HUES64 (cell line): ENCODE measurements around the gene NRARP.

Experiments
- H3K27ac ChIP-seq: 2 replicates; pipeline ENCODE4 v1.7.0; 2013; ENCODE audit warnings: low read depth, low read length, inconsistent platforms
- H3K27me3 ChIP-seq: 2 replicates; pipeline ENCODE4 v1.6.1; 2013; ENCODE audit warnings: mild to moderate bottlenecking, low read length; ENCODE audit not compliant: insufficient read depth
- H3K36me3 ChIP-seq: 2 replicates; pipeline ENCODE4 v1.6.1; 2013; ENCODE audit warnings: mild to moderate bottlenecking, low read length; ENCODE audit not compliant: insufficient read depth
- H3K4me1 ChIP-seq: 2 replicates; pipeline ENCODE4 v1.6.1; 2013; ENCODE audit warnings: mild to moderate bottlenecking, low read length, moderate library complexity; ENCODE audit not compliant: insufficient read depth
- H3K4me3 ChIP-seq: 2 replicates; pipeline ENCODE4 v1.5.1; 2013; ENCODE audit warnings: mild to moderate bottlenecking, low read length, moderate library complexity
- H3K9ac ChIP-seq: 2 replicates; pipeline ENCODE4 v1.6.1; 2013; ENCODE audit warnings: mild to moderate bottlenecking, low read depth, low read length
- H3K9me3 ChIP-seq: 2 replicates; pipeline ENCODE4 v1.6.1; 2013; ENCODE audit warnings: low read depth, low read length; ENCODE audit not compliant: insufficient read depth
- WGBS: fragments of 150-250, 120-280 bp; methylation state at CpG from one replicate; pipeline ENCODE4 v1.1.7; 2013; ENCODE audit warnings: missing lambda C conversion rate; 5-methylcytosine and 5-hydroxymethylcytosine counted together

The NRARP gene

DNA sequence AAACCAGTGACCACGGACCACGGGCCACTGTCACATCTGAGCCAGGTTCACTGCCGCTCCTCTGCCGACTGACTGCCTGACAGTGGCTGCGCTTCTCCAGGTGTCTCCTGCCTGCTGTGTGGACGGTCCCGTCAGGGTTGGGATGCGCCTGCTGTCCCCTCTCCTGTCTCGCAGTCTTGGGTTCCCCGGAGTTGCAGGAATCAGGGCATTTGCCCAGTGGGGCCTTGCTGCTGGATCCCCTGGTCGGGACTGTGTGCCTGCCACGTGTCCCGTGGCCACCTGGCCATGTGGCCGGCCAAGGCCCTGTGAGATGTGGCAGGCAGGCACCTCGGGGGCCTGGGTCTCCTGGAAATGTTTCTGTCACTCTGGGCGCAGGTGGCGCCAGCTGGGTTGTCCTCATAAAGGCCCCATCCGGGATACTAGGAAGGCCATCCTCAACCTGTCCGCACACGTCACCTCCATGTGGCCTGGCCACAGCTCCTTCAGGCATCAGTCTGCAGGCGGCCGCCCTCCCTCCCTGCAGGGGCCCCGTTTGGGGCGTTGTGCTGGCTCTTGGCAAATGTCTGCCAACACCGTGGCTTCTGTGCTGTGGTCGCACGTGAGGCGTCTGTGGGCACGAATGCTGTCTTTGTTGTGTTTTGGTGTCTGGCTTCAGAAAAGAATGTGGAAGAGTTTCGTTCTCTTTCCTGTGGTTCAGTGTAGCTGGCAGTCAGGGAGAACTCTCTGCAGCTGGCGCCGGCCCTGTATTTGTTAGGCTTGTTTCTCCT is 31.0 kb downstream of the NRARP start:
- H3K36me3 ChIP-seq, result peaks cover 44% of the 10 kb centered on the region
- no peak overlapping the region for H3K27ac ChIP-seq

DNA sequence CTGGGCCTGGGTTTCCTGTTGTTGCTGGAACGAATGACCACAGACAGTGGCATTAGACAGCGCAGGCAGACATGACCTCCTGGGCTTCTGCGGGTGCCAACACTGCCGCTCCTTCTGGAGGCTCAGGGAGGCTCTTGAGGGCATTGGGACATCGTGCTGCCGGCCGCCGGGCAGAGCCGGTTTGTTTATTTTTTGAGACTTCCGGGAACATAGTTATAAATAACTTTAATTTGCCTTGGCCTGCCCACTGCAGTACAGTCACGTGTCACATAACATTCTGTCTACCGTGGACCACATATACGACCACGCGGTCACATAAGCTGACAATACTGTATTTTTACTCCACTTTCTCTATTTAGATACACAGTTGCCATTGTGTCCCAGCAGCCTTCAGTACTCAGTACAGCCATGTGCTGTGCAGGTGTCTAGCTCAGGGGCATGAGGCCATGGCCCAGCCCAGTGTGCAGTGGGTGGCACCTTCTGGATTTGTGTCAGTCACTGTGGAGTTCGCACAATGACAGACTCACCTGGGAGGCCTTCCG is 32.8 kb downstream of the NRARP start:
- Histone ChIP-seq H3K36me3 (peaks cover 54% of the 10 kb centered on the region), H3K4me3 (no peak overlapping the region), H3K27ac (no peak overlapping the region), H3K27me3 (no peaks in the 10 kb centered on the region), H3K9ac (no peak overlapping the region), H3K4me1 (no peaks in the 10 kb centered on the region), H3K9me3 (no peaks in the 10 kb centered on the region)
- WGBS, result 98% methylated on average over 17 of the region's 17 CpGs

More for the DNA sequence above, 31.0 kb downstream of the NRARP start:
- 94% methylated on average over 32 of the region's 32 CpGs for WGBS
- H3K27me3 ChIP-seq, result no peaks in the 10 kb centered on the region
- peaks cover 5% of the 10 kb centered on the region for H3K4me1 ChIP-seq
- no peaks in the 10 kb centered on the region for H3K9me3 ChIP-seq
- no peak overlapping the region for H3K4me3 ChIP-seq
- H3K9ac ChIP-seq, result no peak overlapping the region

DNA sequence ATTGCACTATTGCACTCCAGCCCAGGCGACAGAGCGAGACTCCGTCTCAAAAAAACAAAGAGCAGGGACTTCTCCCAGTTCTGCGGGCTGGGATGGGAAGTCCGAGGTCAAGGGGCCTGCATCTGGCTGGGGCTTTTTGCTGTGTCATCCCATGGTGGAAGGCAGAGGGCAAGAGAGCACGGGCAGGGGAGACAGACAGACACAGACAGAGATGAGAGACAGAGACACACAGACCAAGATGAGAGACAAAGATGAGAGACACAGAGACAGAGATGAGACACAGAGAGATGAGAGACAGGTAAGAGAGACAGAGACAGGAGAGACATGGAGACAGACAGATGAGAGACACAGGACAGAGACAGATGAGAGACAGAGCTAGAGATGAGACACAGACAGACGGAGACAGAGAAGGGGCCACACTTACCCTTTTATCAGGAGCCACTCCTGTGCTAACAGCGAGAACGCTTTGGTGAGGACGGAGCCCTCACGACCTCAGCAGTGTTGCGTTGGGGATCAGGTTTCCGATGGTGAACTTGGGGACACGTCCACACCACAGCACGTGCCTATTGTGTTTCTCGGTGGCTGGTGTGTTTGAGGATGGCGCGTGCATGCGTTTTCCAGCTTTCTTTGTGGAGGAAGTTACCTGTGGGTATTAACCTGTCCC is 33.4 kb downstream of the NRARP start:
- H3K27me3 ChIP-seq, result no peaks in the 10 kb centered on the region
- no peak overlapping the region for H3K4me3 ChIP-seq
- H3K27ac ChIP-seq, result no peak overlapping the region
- WGBS, result 90% methylated on average over 19 of the region's 19 CpGs
- H3K4me1 ChIP-seq, result no peaks in the 10 kb centered on the region
- no peak overlapping the region for H3K9ac ChIP-seq
- peaks cover 60% of the 10 kb centered on the region for H3K36me3 ChIP-seq
- H3K9me3 ChIP-seq, result no peaks in the 10 kb centered on the region

DNA sequence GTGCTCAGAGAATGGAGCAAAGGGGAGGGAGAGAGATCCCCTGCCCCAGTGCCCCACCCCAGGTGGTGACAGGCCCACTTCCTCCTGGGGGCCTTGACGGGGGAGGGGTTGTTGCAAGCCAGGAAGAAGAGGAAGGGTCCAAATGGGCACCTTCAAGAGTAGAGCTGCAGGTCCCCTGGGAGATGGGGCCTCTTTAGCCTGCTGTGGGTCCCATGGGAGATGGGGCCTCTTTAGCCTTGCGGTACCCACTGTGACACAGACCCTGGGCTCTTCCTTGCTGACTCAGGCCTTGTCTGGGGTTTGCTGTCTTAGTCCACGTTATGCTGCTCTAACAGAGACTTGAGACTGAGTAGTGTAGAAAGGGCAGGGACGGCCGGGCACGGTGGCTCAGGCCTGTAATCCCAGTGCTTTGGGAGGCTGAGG is 34.1 kb downstream of the NRARP start:
- H3K9me3 ChIP-seq, result no peaks in the 10 kb centered on the region
- WGBS, result 93% methylated on average over 6 of the region's 6 CpGs
- no peak overlapping the region for H3K27ac ChIP-seq
- no peak overlapping the region for H3K9ac ChIP-seq
- H3K4me1 ChIP-seq, result no peaks in the 10 kb centered on the region
- H3K36me3 ChIP-seq, result peaks cover 65% of the 10 kb centered on the region
- no peaks in the 10 kb centered on the region for H3K27me3 ChIP-seq
- no peak overlapping the region for H3K4me3 ChIP-seq

DNA sequence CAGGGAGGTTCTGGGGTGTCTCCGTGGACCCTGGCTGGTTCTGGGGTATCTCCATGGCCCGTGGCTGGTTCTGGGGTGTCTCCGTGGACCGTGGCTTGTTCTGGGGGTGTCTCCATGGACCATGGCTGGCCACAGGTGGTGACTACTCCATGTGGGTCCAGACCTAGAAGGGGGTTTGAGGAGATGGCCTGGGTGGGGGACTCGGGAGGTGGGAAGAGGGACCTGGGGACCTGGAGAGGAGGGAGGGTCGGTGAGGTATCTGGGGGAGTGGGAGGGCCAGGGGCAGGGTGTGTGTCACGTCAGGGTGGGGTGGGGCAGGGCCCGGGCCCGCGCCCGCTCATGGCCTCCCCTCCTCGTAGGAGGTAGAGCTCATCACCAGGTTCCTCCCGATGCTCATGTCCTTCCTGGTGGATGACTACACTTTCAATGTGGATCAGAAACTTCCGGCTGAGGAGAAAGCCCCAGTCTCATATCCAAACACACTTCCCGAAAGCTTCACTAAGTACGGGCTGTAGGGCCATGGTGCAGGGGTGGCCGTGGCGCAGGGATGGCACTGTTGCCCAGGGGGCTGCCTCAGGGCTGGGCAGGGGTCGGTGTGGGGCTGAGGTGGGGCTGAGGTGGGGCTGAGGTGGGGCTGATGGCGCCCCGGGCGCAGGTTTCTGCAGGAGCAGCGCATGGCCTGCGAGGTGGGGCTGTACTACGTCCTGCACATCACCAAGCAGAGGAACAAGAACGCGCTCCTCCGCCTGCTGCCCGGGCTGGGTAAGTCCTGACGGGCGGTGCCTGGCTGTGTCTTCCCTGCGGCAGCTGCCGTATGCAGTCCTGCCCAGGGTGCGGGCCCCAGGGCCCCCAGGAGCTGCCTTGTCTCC is 35.3 kb downstream of the NRARP start:
- H3K4me3 ChIP-seq, result no peak overlapping the region
- WGBS, result 91% methylated on average over 34 of the region's 34 CpGs
- H3K27ac ChIP-seq, result no peak overlapping the region

DNA sequence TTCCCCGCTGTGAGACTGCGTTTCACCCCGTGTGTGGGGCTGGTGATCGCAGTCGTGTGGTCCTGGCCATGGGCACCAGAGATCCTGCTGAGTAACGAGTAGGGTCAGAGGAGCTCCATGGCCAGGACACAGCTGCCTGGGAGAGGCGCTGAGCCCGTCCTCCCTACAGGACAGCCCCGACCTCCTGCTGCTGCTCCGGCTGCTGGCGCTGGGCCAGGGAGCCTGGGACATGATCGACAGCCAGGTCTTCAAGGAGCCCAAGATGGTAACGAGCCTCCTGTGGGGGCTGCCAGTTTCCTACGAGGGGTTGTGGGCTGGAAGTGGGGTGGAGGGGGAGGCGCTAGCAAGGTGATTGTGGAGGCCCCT is 35.9 kb downstream of the NRARP start:
- H3K4me3 ChIP-seq, result no peak overlapping the region
- H3K9ac ChIP-seq, result no peak overlapping the region
- 95% methylated on average over 15 of the region's 15 CpGs for whole genome bisulfite sequencing
- no peak overlapping the region for H3K27ac ChIP-seq
- no peaks in the 10 kb centered on the region for H3K9me3 ChIP-seq
- no peaks in the 10 kb centered on the region for H3K4me1 ChIP-seq
- H3K27me3 ChIP-seq, result no peaks in the 10 kb centered on the region
- H3K36me3 ChIP-seq, result peaks cover 60% of the 10 kb centered on the region

More for the DNA sequence above, 35.3 kb downstream of the NRARP start:
- Histone ChIP-seq H3K27me3 (no peaks in the 10 kb centered on the region), H3K36me3 (peaks cover 60% of the 10 kb centered on the region), H3K9me3 (no peaks in the 10 kb centered on the region), H3K9ac (no peak overlapping the region), H3K4me1 (no peaks in the 10 kb centered on the region)

DNA sequence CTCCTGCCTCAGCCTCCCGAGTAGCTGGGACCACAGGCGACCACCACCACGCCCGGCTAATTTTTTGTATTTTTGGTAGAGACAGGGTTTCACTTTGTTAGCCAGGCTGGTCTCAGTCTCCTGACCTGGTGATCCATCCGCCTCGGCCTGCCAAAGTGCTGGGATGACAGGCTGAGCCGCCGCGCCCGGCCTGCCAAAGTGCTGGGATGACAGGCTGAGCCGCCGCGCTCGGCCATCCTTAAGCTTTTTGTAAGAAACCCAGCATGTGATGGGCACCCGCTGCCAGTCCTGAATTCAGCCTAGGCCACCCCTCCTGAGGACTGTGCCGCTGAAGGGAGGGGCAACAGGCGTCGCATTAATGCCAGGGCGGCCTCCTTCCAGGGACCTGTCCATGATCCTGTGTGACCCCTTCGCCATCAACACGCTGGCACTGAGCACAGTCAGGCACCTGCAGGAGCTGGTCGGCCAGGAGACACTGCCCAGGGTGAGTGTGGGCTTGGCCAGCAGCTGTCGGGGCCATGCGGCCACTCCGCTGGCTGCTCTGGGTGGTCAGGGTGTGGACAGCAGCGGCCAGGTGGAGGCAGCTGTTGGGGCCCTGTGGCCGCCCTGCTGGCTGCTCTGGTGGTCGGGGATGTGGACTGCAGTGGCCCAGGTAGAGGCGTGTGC is 36.4 kb downstream of the NRARP start:
- 94% methylated on average over 29 of the region's 29 CpGs for whole genome bisulfite sequencing
- Histone ChIP-seq H3K4me3 (no peak overlapping the region), H3K4me1 (no peaks in the 10 kb centered on the region), H3K9ac (no peak overlapping the region), H3K9me3 (no peaks in the 10 kb centered on the region), H3K27ac (no peak overlapping the region), H3K36me3 (peaks cover 56% of the 10 kb centered on the region), H3K27me3 (no peaks in the 10 kb centered on the region)

DNA sequence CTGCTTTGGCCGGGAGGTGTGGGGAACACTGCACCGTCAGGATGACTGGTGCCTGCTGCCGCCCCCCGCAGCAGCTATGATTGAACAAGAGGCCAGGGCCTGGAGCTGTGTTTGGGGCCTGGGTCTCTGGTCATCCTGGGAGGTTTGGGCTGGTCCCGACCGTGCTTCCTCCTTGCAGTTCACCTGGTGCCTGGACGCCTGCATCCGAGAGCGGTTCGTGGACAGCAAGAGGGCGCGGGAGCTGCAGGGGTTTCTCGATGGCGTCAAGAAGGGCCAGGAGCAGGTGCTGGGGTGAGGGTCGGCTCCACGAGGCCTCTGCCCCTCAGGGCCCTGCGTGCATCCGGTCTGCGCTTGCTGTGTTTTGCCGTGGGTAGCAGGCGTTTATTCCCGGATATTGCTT is 38.0 kb downstream of the NRARP start:
- Histone ChIP-seq H3K4me3 (no peak overlapping the region), H3K9ac (no peak overlapping the region), H3K4me1 (no peaks in the 10 kb centered on the region), H3K27ac (no peak overlapping the region), H3K9me3 (no peaks in the 10 kb centered on the region), H3K27me3 (no peaks in the 10 kb centered on the region), H3K36me3 (peaks cover 50% of the 10 kb centered on the region)
- 96% methylated on average over 22 of the region's 22 CpGs for WGBS

DNA sequence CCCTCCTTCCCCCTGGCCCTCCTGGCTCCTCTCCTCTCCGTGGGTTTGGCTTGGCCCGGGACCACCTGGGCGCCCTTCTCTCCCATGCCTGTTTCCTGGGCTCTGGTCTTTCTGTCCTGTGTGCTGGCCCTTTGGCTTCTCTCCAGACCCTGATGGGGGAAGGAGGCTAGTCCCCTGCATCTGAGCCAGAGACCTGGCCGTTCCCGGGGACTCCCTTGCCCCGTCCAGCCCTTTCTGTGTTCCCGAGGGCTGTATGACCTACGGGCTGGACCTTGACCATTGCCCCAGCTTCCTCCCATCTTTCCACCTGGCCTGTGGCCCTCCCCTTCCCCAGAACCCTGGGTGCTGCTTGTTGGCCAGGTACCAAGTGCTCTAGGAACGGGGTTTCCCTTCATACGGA is 38.6 kb downstream of the NRARP start:
- 87% methylated on average over 10 of the region's 10 CpGs for WGBS
- H3K27ac ChIP-seq, result no peak overlapping the region
- H3K9me3 ChIP-seq, result no peaks in the 10 kb centered on the region
- H3K4me1 ChIP-seq, result no peaks in the 10 kb centered on the region
- no peak overlapping the region for H3K4me3 ChIP-seq
- no peaks in the 10 kb centered on the region for H3K27me3 ChIP-seq
- H3K36me3 ChIP-seq, result peaks cover 50% of the 10 kb centered on the region
- no peak overlapping the region for H3K9ac ChIP-seq

DNA sequence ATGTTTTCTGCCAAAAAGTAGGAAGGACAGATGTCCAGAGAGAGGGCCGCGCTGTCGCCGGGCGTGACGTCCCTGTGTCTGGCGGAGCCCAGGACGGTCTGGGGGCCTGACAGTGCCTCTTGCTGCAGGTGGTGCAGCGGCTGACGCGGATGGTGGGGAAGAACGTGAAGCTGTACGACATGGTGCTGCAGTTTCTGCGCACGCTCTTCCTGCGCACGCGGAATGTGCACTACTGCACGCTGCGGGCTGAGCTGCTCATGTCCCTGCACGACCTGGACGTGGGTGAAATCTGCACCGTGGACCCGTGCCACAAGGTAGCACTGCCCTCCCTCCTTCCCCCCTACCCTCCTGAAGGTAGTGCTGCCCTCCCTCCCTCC is 39.2 kb downstream of the NRARP start:
- H3K4me1 ChIP-seq, result no peaks in the 10 kb centered on the region
- H3K9me3 ChIP-seq, result no peaks in the 10 kb centered on the region
- H3K9ac ChIP-seq, result no peak overlapping the region
- no peaks in the 10 kb centered on the region for H3K27me3 ChIP-seq
- H3K27ac ChIP-seq, result no peak overlapping the region
- 92% methylated on average over 24 of the region's 24 CpGs for WGBS
- no peak overlapping the region for H3K4me3 ChIP-seq
- peaks cover 52% of the 10 kb centered on the region for H3K36me3 ChIP-seq
